ENCODE measurements around the gene TRAF3IP1. TPM values are rescaled to one million over a fixed set of nuclear protein-coding genes. Genes with fewer than 3 reads are reported as not detected.
"Not testable (repeated sequence)": the region's sequence is repeated elsewhere in the genome, so short reads cannot be mapped to it uniquely, and the experiment has no call there.

TRAF3IP1 gene
- total RNA-seq, 2 experiments from 2014 or later: 8.6 to 8.7 TPM

DNA sequence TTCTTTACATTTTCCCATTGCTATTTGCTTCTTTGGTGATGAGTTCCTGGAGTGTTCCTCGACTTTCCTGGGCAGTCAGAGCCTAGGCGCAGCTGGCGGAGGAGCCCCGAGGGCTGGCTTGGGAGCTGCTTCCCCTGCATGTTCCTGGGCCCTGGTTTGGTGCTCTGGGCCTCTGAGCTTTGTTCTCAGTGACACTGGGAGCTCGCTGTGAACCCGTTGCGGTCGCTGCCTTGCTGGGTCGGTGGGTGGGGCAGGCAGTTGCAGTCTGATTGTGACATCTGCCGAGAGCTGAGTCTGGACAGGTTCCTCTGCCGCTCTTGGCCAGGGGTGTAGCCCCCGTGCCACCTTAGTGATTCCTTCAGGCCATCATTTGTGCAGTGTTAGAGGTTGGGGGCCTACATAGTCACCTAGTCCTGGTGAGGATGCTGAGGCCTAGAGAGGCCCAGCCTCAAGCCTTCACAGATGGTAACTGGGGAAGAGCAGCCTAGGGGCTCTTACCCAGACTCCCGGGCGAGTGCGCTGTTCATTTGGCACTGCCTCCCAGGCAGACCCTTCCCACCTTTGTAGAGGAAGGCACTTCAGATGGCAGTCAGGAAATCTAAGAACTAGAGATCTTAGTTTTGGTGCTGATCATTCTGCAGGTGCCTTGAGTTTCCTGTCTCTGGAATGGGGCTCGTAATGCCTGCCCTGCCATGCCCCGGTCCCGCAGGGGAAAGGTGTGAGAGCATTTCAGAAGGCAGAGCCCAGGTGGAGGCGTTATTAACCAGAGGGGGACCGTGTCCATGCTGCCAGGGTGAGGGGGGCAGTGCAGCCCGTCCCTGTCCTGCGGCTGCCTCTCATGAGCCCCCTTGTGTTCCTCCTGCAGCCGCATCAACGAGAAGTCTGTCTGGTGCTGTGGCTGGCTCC, 114.8 kb downstream of the TRAF3IP1 start:
- Mint-ChIP-seq H3K9me3 (no peaks in the 10 kb centered on the region), H3K36me3 (peaks cover 43% of the 10 kb centered on the region), H3K27ac (no peak overlapping the region), H3K4me3 (no peak overlapping the region), H3K4me1 (peaks cover 23% of the 10 kb centered on the region), H3K27me3 (no peaks in the 10 kb centered on the region)
- DNase-seq: no peak
- ATAC-seq (ENCODE audit: low read depth): no peak
- POLR2A ChIA-PET: no interaction called here

DNA sequence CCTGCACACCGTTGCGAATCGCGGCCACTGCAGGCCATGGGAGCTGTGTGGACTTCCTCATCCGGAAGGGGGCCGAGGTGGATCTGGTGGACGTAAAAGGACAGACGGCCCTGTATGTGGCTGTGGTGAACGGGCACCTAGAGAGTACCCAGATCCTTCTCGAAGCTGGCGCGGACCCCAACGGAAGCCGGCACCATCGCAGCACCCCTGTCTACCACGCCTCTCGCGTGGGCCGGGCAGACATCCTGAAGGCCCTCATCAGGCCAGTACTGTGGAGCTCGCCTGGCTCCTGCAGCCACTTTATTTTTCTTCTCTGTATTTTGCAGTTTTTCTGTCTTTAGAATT, 115.4 kb downstream of the TRAF3IP1 start:
- POLR2A ChIA-PET: no interaction called here
- no peaks in the 10 kb centered on the region for H3K27me3 Mint-ChIP-seq
- H3K9me3 Mint-ChIP-seq: no peaks in the 10 kb centered on the region
- H3K27ac Mint-ChIP-seq: no peak overlapping the region
- DNase-seq (no peak), ATAC-seq (ENCODE audit: low read depth) (no peak)
- peaks cover 38% of the 10 kb centered on the region for H3K36me3 Mint-ChIP-seq
- no peak overlapping the region for H3K4me3 Mint-ChIP-seq
- peaks cover 19% of the 10 kb centered on the region for H3K4me1 Mint-ChIP-seq

DNA sequence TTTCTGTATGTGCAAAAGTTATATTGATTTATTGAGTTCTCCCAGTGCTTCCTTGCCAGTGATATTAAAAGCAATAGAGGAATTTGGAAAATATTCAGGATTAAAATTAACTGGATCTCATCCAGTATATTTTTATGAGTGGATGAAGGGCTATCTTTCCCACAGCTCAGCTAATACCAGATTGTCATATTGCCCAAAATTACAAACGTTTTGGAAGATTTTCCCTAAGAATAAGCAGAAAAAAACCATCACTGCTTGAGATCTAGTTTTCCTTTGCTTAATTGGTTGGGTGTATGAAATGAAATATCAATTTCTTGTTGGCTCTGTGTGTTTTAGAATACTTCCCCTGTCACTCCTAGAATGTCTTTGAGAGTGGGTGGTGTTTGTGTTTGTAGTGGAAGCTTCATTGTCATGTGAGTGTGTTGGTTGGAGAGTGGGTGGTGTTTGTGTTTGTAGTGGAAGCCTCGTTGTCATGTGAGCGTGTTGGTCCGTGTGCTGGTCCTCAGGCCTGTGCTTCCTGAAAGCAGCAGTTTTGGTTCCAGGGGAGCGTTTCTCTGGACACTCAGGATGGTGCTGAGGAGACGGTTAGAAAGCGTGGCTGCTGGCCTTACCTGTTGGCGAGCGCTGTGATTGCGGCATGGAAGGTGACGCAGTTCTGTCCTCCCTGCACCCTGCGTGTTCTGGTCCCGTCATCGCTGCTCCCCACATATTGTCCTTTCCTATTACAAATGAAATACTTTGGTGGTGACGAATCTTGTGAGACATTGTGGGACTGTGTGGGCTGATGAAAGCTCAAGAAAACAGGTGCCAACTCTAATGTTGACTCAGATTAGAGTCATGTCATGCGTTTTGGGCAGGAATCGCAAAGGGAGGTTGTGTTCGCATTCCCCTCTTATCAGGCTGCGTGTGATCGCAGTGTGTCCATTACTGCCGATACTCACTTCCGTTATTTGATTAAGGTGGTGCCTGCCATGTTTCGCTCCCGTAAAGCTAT, 118.8 kb downstream of the TRAF3IP1 start:
- DNase-seq (no peak), ATAC-seq (ENCODE audit: low read depth) (no peak)
- Mint-ChIP-seq H3K4me1 (peaks cover 12% of the 10 kb centered on the region), H3K36me3 (peaks cover 32% of the 10 kb centered on the region), H3K4me3 (no peak overlapping the region), H3K27me3 (no peaks in the 10 kb centered on the region), H3K27ac (no peak overlapping the region), H3K9me3 (no peaks in the 10 kb centered on the region)
- POLR2A ChIA-PET: no interaction called here

DNA sequence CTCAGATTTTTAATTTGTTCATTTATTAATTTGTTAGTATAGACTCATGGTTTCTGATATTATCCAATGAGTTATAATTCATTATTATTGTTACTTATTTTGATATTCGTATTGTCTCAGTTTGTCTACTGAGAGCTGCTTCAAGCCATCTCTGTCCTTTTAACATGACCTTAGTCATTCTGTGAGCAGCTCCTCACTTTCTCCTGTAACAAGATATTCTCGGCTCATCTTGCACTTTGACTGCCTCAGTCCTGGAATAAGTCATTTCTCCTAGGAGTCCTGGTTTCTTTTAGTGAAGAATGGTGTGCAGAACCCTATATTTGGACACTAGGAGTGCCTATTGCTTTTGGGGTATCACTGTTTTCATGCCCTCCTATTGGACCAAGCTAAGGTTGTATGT, 119.6 kb downstream of the TRAF3IP1 start:
- Mint-ChIP-seq H3K27ac (no peak overlapping the region), H3K27me3 (no peaks in the 10 kb centered on the region), H3K4me1 (peaks cover 12% of the 10 kb centered on the region), H3K9me3 (no peaks in the 10 kb centered on the region), H3K36me3 (peaks cover 27% of the 10 kb centered on the region), H3K4me3 (no peak overlapping the region)
- no peak for ATAC-seq (ENCODE audit: low read depth)
- POLR2A ChIA-PET: no interaction called here
- no peak for DNase-seq

DNA sequence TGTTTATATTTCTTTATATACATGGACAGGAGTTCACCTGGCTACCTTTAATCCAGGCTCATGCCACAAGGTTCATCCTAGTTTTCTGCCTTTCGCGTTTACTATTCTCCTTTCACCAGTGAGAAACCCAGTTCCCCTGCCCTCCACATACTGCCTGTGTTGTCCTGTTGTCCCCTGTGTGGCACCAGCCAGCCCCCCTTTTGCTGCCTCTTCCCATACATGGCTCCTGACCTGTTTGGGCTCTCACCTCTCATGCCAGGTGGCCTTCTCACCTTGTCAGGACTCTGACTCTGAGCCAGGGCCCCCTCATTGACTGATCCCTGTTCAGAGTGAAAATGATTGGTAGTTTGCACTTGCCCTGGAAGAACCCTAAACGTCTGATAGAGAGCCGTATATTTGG, 120.0 kb downstream of the TRAF3IP1 start:
- H3K4me1 Mint-ChIP-seq: peaks cover 12% of the 10 kb centered on the region
- H3K27ac Mint-ChIP-seq: no peak overlapping the region
- POLR2A ChIA-PET: no interaction called here
- H3K27me3 Mint-ChIP-seq: no peaks in the 10 kb centered on the region
- H3K36me3 Mint-ChIP-seq: peaks cover 31% of the 10 kb centered on the region
- ATAC-seq (ENCODE audit: low read depth) (no peak), DNase-seq (no peak)
- H3K9me3 Mint-ChIP-seq: no peaks in the 10 kb centered on the region
- no peak overlapping the region for H3K4me3 Mint-ChIP-seq

DNA sequence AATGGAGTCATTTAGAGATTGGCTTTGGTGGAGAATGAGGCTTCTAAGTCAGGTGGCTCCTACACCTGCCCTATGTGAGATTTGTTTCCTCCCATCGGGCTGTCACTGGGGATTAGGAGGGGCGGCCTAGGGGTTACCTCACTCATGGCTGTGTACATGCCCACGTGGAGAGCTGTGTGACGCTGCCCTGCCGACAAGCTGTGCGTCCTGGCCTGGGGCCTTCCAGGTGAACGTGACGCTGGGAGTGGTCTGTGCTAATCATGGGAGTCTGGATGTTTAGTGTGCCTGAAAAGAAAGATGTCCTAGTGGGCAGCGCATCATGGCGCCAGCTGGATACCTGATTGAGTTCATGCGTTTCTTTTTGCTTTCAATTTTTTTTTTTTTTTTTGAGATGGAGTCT, 120.4 kb downstream of the TRAF3IP1 start:
- no peaks in the 10 kb centered on the region for H3K27me3 Mint-ChIP-seq
- POLR2A ChIA-PET: no interaction called here
- H3K9me3 Mint-ChIP-seq: no peaks in the 10 kb centered on the region
- H3K27ac Mint-ChIP-seq: no peak overlapping the region
- H3K4me1 Mint-ChIP-seq: peaks cover 12% of the 10 kb centered on the region
- peaks cover 31% of the 10 kb centered on the region for H3K36me3 Mint-ChIP-seq
- no peak for ATAC-seq (ENCODE audit: low read depth)
- H3K4me3 Mint-ChIP-seq: no peak overlapping the region
- no peak for DNase-seq

DNA sequence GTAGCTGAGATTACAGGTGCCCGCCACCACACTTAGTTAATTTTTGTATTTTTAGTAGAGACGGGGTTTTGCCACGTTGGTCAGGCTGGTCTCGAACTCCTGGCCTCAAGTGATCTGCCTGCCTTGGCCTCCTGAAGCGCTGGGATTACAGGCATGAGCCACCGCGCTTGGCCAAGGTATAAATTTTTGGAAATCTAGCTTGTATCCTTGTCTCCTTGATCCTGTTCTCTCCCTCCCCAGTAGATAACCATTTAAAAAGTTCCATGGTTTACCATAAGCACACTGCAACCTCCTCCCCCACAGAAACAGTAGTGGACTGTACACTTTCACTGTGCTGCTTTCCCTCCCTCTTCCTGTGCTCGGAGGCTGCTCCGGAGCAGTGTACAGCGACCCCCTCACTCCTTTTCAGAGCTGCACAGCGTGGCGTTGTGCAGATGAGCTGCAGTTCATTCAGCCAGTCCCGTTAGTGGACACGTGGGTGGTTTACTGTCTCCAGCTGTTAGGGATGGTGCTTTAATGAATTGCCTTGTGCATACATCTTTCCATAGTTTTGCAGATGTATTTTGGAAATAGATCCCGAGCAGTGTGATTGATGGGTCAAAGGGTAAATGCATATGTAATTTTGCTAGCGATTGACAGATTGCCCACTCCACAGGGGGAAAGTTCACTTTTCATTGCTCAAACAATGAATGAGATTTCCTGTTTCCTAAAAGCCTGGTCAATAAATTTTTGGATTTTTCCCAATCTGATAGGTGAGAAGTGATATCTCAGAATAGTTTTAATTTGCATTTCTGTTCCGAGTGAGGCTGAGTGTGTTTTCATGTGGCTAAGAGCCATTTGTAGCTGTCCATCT, 121.2 kb downstream of the TRAF3IP1 start:
- POLR2A ChIA-PET: no interaction called here

DNA sequence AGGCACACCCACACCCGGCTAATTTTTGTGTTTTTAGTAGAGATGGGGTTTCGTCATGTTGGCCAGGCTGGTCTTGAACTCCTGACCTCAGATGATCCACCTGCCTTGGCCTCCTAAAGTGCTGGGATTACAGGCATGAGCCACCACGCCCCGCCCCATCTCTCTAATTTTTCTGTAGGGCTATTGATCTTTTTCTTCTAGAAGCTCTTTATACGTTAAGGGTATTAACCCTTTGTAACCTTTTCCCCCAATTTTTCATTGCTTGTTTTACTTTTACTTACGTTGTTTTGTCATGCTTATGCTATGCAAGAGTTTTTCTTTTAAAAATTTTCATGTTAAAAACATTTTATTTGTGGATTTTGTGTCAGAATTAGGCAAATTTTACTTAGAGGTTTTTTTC, 121.9 kb downstream of the TRAF3IP1 start:
- ATAC-seq (ENCODE audit: low read depth); POLR2A ChIA-PET; DNase-seq; H3K4me3 Mint-ChIP-seq; H3K27me3 Mint-ChIP-seq; H3K9me3 Mint-ChIP-seq; H3K27ac Mint-ChIP-seq: not testable (repeated sequence)
- Mint-ChIP-seq H3K4me1 (peaks cover 12% of the 10 kb centered on the region), H3K36me3 (peaks cover 37% of the 10 kb centered on the region)

More for the DNA sequence above, 121.2 kb downstream of the TRAF3IP1 start:
- H3K4me3 Mint-ChIP-seq: no peak overlapping the region
- H3K9me3 Mint-ChIP-seq: no peaks in the 10 kb centered on the region
- no peak overlapping the region for H3K27ac Mint-ChIP-seq
- H3K27me3 Mint-ChIP-seq: no peaks in the 10 kb centered on the region
- peaks cover 12% of the 10 kb centered on the region for H3K4me1 Mint-ChIP-seq
- DNase-seq (no peak), ATAC-seq (ENCODE audit: low read depth) (no peak)
- H3K36me3 Mint-ChIP-seq: peaks cover 34% of the 10 kb centered on the region

DNA sequence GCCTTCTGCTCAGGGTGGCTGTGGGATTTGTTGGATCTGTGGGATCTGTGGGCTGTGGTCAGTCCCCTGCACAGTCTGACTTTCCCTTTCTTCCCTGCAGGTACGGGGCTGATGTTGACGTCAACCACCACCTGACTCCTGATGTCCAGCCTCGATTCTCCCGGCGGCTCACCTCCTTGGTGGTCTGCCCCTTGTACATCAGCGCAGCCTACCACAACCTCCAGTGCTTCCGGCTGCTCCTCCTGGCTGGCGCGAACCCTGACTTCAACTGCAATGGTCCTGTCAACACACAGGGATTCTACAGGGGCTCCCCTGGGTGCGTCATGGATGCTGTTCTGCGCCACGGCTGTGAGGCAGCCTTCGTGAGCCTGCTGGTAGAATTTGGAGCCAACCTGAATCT, 123.9 kb downstream of the TRAF3IP1 start:
- no peaks in the 10 kb centered on the region for H3K27me3 Mint-ChIP-seq
- POLR2A ChIA-PET: no interaction called here
- ATAC-seq (ENCODE audit: low read depth) (no peak), DNase-seq (no peak)
- H3K4me1 Mint-ChIP-seq: peaks cover 13% of the 10 kb centered on the region
- peaks cover 29% of the 10 kb centered on the region for H3K36me3 Mint-ChIP-seq
- H3K27ac Mint-ChIP-seq: peak overlapping the region; percentile 19
- no peaks in the 10 kb centered on the region for H3K9me3 Mint-ChIP-seq
- no peak overlapping the region for H3K4me3 Mint-ChIP-seq

DNA sequence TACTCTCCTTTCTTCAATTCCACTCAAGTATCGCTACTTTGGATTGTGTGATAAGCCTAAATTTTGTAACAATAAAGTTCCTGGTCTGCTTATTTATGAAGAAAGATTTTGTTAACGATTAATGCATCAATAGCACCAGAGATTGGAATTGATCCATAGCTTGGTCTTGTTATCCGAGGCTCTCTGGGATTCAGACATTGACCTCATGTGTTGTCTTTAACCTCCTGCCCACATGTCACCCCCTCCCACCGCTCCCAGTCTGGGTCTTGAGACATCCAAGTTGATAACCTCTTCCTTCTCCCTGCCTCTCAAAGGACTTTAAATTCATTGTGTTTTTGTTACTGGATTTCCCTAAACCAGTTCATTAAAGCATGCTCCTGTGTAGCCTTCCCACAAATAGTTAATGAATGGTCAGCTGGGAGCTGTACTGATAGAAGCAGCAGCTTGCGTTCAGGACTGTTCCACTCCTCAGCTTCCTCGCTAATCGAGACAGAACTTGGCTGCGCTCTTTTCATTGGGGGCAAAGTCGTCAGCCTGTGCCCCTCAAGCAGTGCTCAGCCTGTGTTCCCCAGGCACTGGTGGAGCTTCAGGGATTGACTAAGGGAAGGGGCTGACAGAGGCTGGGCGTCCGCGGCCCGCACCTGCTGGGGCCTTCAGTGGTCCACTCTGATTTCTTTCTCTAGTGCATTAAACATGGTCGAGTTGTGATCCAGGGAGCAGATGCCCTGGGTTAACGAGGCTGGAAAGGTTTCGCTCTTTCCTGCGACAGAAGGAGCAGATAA, 125.3 kb downstream of the TRAF3IP1 start:
- no peak for ATAC-seq (ENCODE audit: low read depth)
- H3K27me3 Mint-ChIP-seq: no peaks in the 10 kb centered on the region
- no peaks in the 10 kb centered on the region for H3K9me3 Mint-ChIP-seq
- DNase-seq: no peak
- POLR2A ChIA-PET: no interaction called here
- peaks cover 11% of the 10 kb centered on the region for H3K4me1 Mint-ChIP-seq
- H3K36me3 Mint-ChIP-seq: peaks cover 27% of the 10 kb centered on the region
- no peak overlapping the region for H3K4me3 Mint-ChIP-seq
- H3K27ac Mint-ChIP-seq: no peak overlapping the region

DNA sequence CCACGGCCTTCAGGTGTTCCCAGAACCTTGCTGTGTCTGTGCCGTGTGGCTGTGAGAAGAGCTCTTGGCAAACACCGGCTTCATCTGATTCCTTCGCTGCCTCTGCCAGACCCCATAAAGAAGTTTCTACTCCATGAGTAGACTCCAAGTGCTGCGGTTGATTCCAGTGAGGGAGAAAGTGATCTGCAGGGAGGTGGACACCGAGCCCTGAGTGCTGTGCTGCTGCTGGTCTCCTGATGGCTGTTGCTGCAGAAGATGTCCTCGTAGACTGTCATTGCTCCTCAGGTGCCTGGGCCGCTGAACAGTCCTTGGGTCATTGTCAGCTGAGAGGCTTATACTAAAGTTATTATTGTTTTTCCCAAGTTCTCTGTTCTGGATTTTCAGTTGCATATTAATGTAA, 126.1 kb downstream of the TRAF3IP1 start:
- Mint-ChIP-seq H3K36me3 (peaks cover 31% of the 10 kb centered on the region), H3K9me3 (no peaks in the 10 kb centered on the region), H3K4me3 (no peak overlapping the region), H3K27me3 (no peaks in the 10 kb centered on the region), H3K4me1 (peaks cover 10% of the 10 kb centered on the region), H3K27ac (no peak overlapping the region)
- DNase-seq: no peak
- POLR2A ChIA-PET: no interaction called here
- ATAC-seq (ENCODE audit: low read depth): no peak

DNA sequence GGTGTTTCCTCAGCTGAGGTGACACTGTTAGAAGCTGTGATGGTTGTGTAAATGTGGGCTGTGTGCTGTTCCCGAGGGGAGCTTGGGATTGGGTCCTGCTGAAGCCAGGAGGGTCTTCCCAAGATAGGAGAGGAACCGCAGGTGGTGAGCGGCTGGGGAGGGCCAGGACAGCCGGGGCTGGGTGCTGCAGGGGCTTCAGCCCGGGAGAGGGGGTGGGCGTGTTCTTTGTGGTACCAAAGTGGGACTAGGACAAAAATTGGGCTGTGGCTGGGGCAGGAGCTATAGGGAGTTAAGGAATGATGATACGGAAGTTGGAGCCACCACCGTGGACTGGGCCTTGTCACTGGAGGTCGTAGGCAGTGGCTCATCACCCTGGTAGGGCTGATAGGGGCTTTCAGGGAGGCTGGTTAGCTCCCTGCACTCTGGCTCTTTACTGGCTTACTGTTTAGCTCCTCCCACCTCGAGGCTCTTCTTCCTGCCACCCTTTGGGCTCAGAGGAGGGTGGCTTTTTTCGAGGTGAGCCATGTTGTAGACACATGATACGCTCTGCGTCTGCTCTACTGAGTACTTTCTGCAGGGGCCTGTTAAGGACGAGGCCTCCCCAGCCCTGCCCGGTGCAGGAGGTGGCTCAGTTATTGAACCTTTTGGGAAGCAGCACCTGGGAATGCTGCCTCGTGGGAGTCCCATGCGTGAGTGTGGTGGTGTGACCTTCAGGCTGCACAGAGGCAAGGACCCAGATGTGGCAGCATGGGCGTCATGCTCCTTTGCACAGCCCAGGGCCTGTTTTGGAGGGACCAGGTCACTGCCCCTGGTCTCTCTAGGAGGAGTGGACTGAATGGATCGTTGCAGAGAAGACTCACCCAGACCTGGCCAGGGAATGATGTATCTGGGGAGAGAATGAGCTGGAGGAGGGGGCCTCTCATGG, 128.0 kb downstream of the TRAF3IP1 start:
- no peak overlapping the region for H3K4me3 Mint-ChIP-seq
- ATAC-seq (ENCODE audit: low read depth) (peak; percentile 56), DNase-seq (no peak)
- peaks cover 7% of the 10 kb centered on the region for H3K4me1 Mint-ChIP-seq
- no peaks in the 10 kb centered on the region for H3K27me3 Mint-ChIP-seq
- POLR2A ChIA-PET: no interaction called here
- no peaks in the 10 kb centered on the region for H3K9me3 Mint-ChIP-seq
- H3K36me3 Mint-ChIP-seq: peaks cover 41% of the 10 kb centered on the region
- peak overlapping the region; percentile 56 for H3K27ac Mint-ChIP-seq
